ENCODE measurements around the gene PALM. TPM values are rescaled to one million over a fixed set of nuclear protein-coding genes. Genes with fewer than 3 reads are reported as not detected.

The PALM gene
- total RNA-seq, 1 donor from 2014 or later, result 13.9 TPM

DNA sequence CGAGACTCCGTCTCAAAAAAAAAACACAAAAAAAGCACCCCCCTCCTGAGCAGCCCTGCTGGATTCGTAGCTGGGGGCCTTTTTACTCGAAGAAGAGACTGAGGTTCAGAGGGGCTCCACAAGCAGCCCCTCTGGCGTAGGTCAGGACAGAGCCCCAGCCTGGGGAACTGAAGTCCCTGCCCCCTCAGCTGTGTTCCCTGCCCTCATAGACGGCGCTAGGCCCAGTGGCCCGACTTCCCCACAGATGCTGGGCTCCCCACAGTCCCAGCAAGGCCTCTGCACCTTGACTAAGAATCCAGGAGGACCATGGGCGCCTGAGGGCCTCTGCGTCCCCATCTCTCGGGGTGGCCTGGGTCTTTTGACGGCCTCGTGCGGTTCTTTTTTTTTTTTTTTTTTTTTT, 41.1 kb downstream of the PALM start:
- H3K27me3 Mint-ChIP-seq (ENCODE audit: insufficient read depth, low read depth), result peaks cover 2% of the 10 kb centered on the region
- peaks cover 11% of the 10 kb centered on the region for H3K9me3 Mint-ChIP-seq
- peaks cover 4% of the 10 kb centered on the region for H3K36me3 Mint-ChIP-seq

GRCh38 chr19:750640-751423, 42.1 kb downstream of the PALM start, which contains the start of gene MISP:
Gene MISP (plus strand): TSS chr19:751112. CDS start chr19:756947, 5,835 bp downstream.
- Histone ChIP-seq H3K27ac (no peak within 1 kb of the TSS), H3F3A (ENCODE audit: low read depth) (peaks cover 3% of the 10 kb centered on the region), H3K27me3 (no peaks in the 10 kb centered on the region), H3K9ac (no peak within 1 kb of the TSS), H3K4me3 (no peak within 1 kb of the TSS), H2AFZ (replicated peaks) (no peak within 1 kb of the TSS), H3K4me1 (peaks cover 2% of the 10 kb centered on the region), H3K9me3 (ENCODE audit: low read depth) (no peaks in the 10 kb centered on the region), H3K4me2 (no peak within 1 kb of the TSS), H4K20me1 (ENCODE audit: low read depth) (no peaks in the 10 kb centered on the region), H3K36me3 (no peaks in the 10 kb centered on the region), H3K79me2 (ENCODE audit: low read depth) (no peaks in the 10 kb centered on the region)
- peaks cover 5% of the 10 kb centered on the region for H3K4me1 Mint-ChIP-seq
- peaks cover 6% of the 10 kb centered on the region for H3K9me3 Mint-ChIP-seq
- H3K27ac Mint-ChIP-seq, result no peak within 1 kb of the TSS
- TF ChIP-seq, protein P1, sequence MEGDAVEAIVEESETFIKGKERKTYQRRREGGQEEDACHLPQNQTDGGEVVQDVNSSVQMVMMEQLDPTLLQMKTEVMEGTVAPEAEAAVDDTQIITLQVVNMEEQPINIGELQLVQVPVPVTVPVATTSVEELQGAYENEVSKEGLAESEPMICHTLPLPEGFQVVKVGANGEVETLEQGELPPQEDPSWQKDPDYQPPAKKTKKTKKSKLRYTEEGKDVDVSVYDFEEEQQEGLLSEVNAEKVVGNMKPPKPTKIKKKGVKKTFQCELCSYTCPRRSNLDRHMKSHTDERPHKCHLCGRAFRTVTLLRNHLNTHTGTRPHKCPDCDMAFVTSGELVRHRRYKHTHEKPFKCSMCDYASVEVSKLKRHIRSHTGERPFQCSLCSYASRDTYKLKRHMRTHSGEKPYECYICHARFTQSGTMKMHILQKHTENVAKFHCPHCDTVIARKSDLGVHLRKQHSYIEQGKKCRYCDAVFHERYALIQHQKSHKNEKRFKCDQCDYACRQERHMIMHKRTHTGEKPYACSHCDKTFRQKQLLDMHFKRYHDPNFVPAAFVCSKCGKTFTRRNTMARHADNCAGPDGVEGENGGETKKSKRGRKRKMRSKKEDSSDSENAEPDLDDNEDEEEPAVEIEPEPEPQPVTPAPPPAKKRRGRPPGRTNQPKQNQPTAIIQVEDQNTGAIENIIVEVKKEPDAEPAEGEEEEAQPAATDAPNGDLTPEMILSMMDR (IDR thresholded peaks at IDR 0.05), result no peak
- TF ChIP-seq EZH2phosphoT487 (IDR thresholded peaks at IDR 0.05), result no peak
- no peak for TF ChIP-seq EZH2 (IDR thresholded peaks at IDR 0.05)
- H3K27me3 Mint-ChIP-seq (ENCODE audit: insufficient read depth, low read depth), result peaks cover 3% of the 10 kb centered on the region
- DNase-seq (ENCODE audit: low spot score), result no peak
- H3K4me3 Mint-ChIP-seq, result no peak within 1 kb of the TSS
- peaks cover 3% of the 10 kb centered on the region for H3K36me3 Mint-ChIP-seq

More for the DNA sequence above, 41.1 kb downstream of the PALM start:
- Histone ChIP-seq H3K79me2 (ENCODE audit: low read depth) (no peaks in the 10 kb centered on the region), H4K20me1 (ENCODE audit: low read depth) (no peaks in the 10 kb centered on the region), H3K9ac (no peak overlapping the region), H3K4me3 (no peak overlapping the region), H3F3A (ENCODE audit: low read depth) (peaks cover 3% of the 10 kb centered on the region), H3K36me3 (no peaks in the 10 kb centered on the region), H2AFZ (replicated peaks) (no peak overlapping the region), H3K4me2 (no peak overlapping the region), H3K27ac (no peak overlapping the region), H3K27me3 (no peaks in the 10 kb centered on the region), H3K9me3 (ENCODE audit: low read depth) (no peaks in the 10 kb centered on the region), H3K4me1 (peaks cover 2% of the 10 kb centered on the region)
- Mint-ChIP-seq H3K27ac (no peak overlapping the region), H3K4me1 (peaks cover 5% of the 10 kb centered on the region), H3K4me3 (no peak overlapping the region)
- DNase-seq (ENCODE audit: low spot score), result no peak
- TF ChIP-seq, protein P1 (IDR thresholded peaks at IDR 0.05), result no peak
- TF ChIP-seq EZH2phosphoT487 (IDR thresholded peaks at IDR 0.05) (no peak), EZH2 (IDR thresholded peaks at IDR 0.05) (no peak)

DNA sequence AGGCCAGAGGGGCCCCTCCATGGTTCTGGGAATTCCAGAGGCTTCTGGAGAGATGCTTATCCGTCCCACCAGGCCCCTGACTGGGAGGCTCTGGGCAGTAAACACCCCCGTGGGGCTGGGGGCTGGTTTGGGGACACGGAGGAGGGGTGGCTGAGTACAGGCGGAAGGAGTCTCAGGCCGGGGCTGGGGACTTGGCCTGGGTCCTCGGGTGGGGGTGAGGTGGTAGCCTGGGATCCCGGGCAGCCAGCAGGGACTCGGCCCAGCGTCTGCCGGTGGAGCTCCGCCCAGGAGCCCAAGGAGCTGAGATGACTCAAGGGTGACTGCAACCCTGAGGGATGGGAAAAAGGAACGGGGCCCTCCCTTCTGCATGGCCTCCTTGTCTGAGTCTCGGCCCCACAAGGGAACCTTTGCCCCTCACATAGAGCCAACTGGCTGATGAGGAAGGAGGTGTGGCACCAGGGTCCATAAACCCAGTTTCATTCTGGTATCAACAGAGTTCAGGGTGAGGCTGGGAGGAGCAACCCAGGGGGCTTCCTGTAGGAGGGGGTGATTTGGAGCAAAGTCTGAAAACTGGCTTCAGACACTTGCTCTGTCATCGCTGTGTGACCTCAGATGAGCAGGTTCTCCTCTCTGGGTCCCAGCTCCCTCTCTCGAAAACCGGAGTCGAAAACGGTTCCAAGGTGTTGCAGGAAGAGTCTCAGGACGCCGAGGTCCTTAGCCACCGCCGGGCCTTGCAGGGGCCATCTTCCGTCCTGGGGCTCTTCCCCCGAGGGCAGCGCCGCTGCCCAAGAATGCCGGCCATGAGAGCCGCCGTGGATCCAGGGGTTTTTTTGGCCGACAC, 43.0 kb downstream of the PALM start:
- no peak overlapping the region for H3K4me3 Mint-ChIP-seq
- no peak overlapping the region for H3K27ac ChIP-seq
- peaks cover 12% of the 10 kb centered on the region for H3K9me3 Mint-ChIP-seq
- peaks cover 2% of the 10 kb centered on the region for H3K4me1 ChIP-seq
- H3K9me3 ChIP-seq (ENCODE audit: low read depth), result no peaks in the 10 kb centered on the region
- no peak overlapping the region for H2AFZ ChIP-seq (replicated peaks)
- DNase-seq (ENCODE audit: low spot score), result no peak
- no peak overlapping the region for H3K9ac ChIP-seq
- H3F3A ChIP-seq (ENCODE audit: low read depth), result peaks cover 3% of the 10 kb centered on the region
- H3K4me3 ChIP-seq, result no peak overlapping the region
- H3K4me2 ChIP-seq, result no peak overlapping the region
- peaks cover 5% of the 10 kb centered on the region for H3K4me1 Mint-ChIP-seq
- no peaks in the 10 kb centered on the region for H3K79me2 ChIP-seq (ENCODE audit: low read depth)
- H3K36me3 ChIP-seq, result no peaks in the 10 kb centered on the region
- no peaks in the 10 kb centered on the region for H4K20me1 ChIP-seq (ENCODE audit: low read depth)
- TF ChIP-seq EZH2 (IDR thresholded peaks at IDR 0.05) (no peak), EZH2phosphoT487 (IDR thresholded peaks at IDR 0.05) (no peak)
- TF ChIP-seq, protein P1 (IDR thresholded peaks at IDR 0.05), result no peak
- H3K27me3 ChIP-seq, result no peaks in the 10 kb centered on the region
- H3K27me3 Mint-ChIP-seq (ENCODE audit: insufficient read depth, low read depth), result peaks cover 6% of the 10 kb centered on the region
- H3K27ac Mint-ChIP-seq, result no peak overlapping the region
- H3K36me3 Mint-ChIP-seq, result no peaks in the 10 kb centered on the region
